Measurements from ENCODE around the gene MARCHF10. TPM values are rescaled to one million over a fixed set of nuclear protein-coding genes. Genes with fewer than 3 reads are reported as not detected.
"Not testable (repeated sequence)": the region's sequence is repeated elsewhere in the genome, so short reads cannot be mapped to it uniquely, and the experiment has no call there.

Gene MARCHF10
- total RNA-seq, 2 donors from 2014 or later = 0.26 to 0.80 TPM

GRCh38 chr17:62791767-62792446 is 16.2 kb downstream of the MARCHF10 start:
- ATAC-seq = no peak
- DNase-seq = no peak
- H3K27me3 Mint-ChIP-seq = peaks cover 19% of the 10 kb centered on the region
- no peak overlapping the region for H3K4me3 Mint-ChIP-seq
- H3K27ac Mint-ChIP-seq = no peak overlapping the region
- no peaks in the 10 kb centered on the region for H3K9me3 ChIP-seq (ENCODE audit: control insufficient read depth, low read length, poor library complexity, severe bottlenecking)
- H3K36me3 Mint-ChIP-seq (ENCODE audit: low read depth) = peaks cover 2% of the 10 kb centered on the region
- peaks cover 12% of the 10 kb centered on the region for H3K4me1 Mint-ChIP-seq

GRCh38 chr17:62791235-62791734 is 16.8 kb downstream of the MARCHF10 start:
- peaks cover 12% of the 10 kb centered on the region for H3K4me1 Mint-ChIP-seq
- H3K27ac Mint-ChIP-seq = peak overlapping the region; percentile 54
- no peak for DNase-seq
- no peak overlapping the region for H3K4me3 Mint-ChIP-seq
- H3K27me3 Mint-ChIP-seq = peaks cover 16% of the 10 kb centered on the region
- no peak for ATAC-seq
- no peaks in the 10 kb centered on the region for H3K9me3 ChIP-seq (ENCODE audit: control insufficient read depth, low read length, poor library complexity, severe bottlenecking)
- H3K36me3 Mint-ChIP-seq (ENCODE audit: low read depth) = peaks cover 2% of the 10 kb centered on the region

GRCh38 chr17:62790564-62790986 is 17.5 kb downstream of the MARCHF10 start:
- peaks cover 16% of the 10 kb centered on the region for H3K27me3 Mint-ChIP-seq
- peak overlapping the region; percentile 54 for H3K27ac Mint-ChIP-seq
- H3K4me1 Mint-ChIP-seq = peaks cover 12% of the 10 kb centered on the region
- peaks cover 2% of the 10 kb centered on the region for H3K36me3 Mint-ChIP-seq (ENCODE audit: low read depth)
- ATAC-seq (no peak), DNase-seq (no peak)
- no peaks in the 10 kb centered on the region for H3K9me3 ChIP-seq (ENCODE audit: control insufficient read depth, low read length, poor library complexity, severe bottlenecking)
- no peak overlapping the region for H3K4me3 Mint-ChIP-seq

- Mint-ChIP-seq H3K4me3 (no peak overlapping the region), H3K36me3 (ENCODE audit: low read depth) (peaks cover 2% of the 10 kb centered on the region), H3K27ac (no peak overlapping the region), H3K27me3 (peaks cover 12% of the 10 kb centered on the region), H3K4me1 (peaks cover 2% of the 10 kb centered on the region)
- no peaks in the 10 kb centered on the region for H3K9me3 ChIP-seq (ENCODE audit: control insufficient read depth, low read length, poor library complexity, severe bottlenecking)
- DNase-seq (no peak), ATAC-seq (no peak)
Observed at GRCh38 chr17:62787366-62787765, 20.7 kb downstream of the MARCHF10 start.

- H3K4me1 Mint-ChIP-seq = peaks cover 2% of the 10 kb centered on the region
- peaks cover 2% of the 10 kb centered on the region for H3K36me3 Mint-ChIP-seq (ENCODE audit: low read depth)
- H3K4me3 Mint-ChIP-seq = no peak overlapping the region
- H3K27me3 Mint-ChIP-seq = peaks cover 12% of the 10 kb centered on the region
- H3K9me3 ChIP-seq (ENCODE audit: control insufficient read depth, low read length, poor library complexity, severe bottlenecking) = no peaks in the 10 kb centered on the region
- DNase-seq (no peak), ATAC-seq (no peak)
- no peak overlapping the region for H3K27ac Mint-ChIP-seq
Observed at GRCh38 chr17:62786646-62787045, 21.5 kb downstream of the MARCHF10 start.

- H3K9me3 ChIP-seq (ENCODE audit: control insufficient read depth, low read length, poor library complexity, severe bottlenecking); DNase-seq; H3K4me3 Mint-ChIP-seq; H3K36me3 Mint-ChIP-seq (ENCODE audit: low read depth); H3K4me1 Mint-ChIP-seq; H3K27ac Mint-ChIP-seq; ATAC-seq: not testable (repeated sequence)
- H3K27me3 Mint-ChIP-seq = peaks cover 12% of the 10 kb centered on the region
Observed at GRCh38 chr17:62785983-62786382, 22.1 kb downstream of the MARCHF10 start.

GRCh38 chr17:62782730-62783270 is 25.3 kb downstream of the MARCHF10 start:
- Mint-ChIP-seq H3K4me1 (no peaks in the 10 kb centered on the region), H3K36me3 (ENCODE audit: low read depth) (peaks cover 2% of the 10 kb centered on the region), H3K27me3 (peaks cover 20% of the 10 kb centered on the region), H3K4me3 (no peak overlapping the region), H3K27ac (no peak overlapping the region)
- no peaks in the 10 kb centered on the region for H3K9me3 ChIP-seq (ENCODE audit: control insufficient read depth, low read length, poor library complexity, severe bottlenecking)
- ATAC-seq (no peak), DNase-seq (no peak)

GRCh38 chr17:62781831-62782251 is 26.3 kb downstream of the MARCHF10 start:
- H3K4me1 Mint-ChIP-seq = no peaks in the 10 kb centered on the region
- peaks cover 2% of the 10 kb centered on the region for H3K36me3 Mint-ChIP-seq (ENCODE audit: low read depth)
- DNase-seq = no peak
- no peaks in the 10 kb centered on the region for H3K9me3 ChIP-seq (ENCODE audit: control insufficient read depth, low read length, poor library complexity, severe bottlenecking)
- H3K27ac Mint-ChIP-seq = no peak overlapping the region
- peaks cover 19% of the 10 kb centered on the region for H3K27me3 Mint-ChIP-seq
- H3K4me3 Mint-ChIP-seq = no peak overlapping the region
- no peak for ATAC-seq

- H3K9me3 ChIP-seq (ENCODE audit: control insufficient read depth, low read length, poor library complexity, severe bottlenecking) = no peaks in the 10 kb centered on the region
- DNase-seq = no peak
- Mint-ChIP-seq H3K36me3 (ENCODE audit: low read depth) (peaks cover 2% of the 10 kb centered on the region), H3K4me3 (no peak overlapping the region), H3K4me1 (no peaks in the 10 kb centered on the region), H3K27me3 (peaks cover 22% of the 10 kb centered on the region), H3K27ac (no peak overlapping the region)
- no peak for ATAC-seq
Observed at GRCh38 chr17:62781356-62781755, 26.8 kb downstream of the MARCHF10 start.

- H3K36me3 Mint-ChIP-seq (ENCODE audit: low read depth) = peaks cover 2% of the 10 kb centered on the region
- peaks cover 25% of the 10 kb centered on the region for H3K27me3 Mint-ChIP-seq
- H3K9me3 ChIP-seq (ENCODE audit: control insufficient read depth, low read length, poor library complexity, severe bottlenecking) = no peaks in the 10 kb centered on the region
- ATAC-seq (no peak), DNase-seq (no peak)
- no peak overlapping the region for H3K4me3 Mint-ChIP-seq
- H3K4me1 Mint-ChIP-seq = no peaks in the 10 kb centered on the region
- H3K27ac Mint-ChIP-seq = no peak overlapping the region
Observed at GRCh38 chr17:62780951-62781350, 27.2 kb downstream of the MARCHF10 start.

- H3K36me3 Mint-ChIP-seq (ENCODE audit: low read depth) = peaks cover 2% of the 10 kb centered on the region
- H3K4me3 Mint-ChIP-seq = no peak overlapping the region
- H3K27ac Mint-ChIP-seq = no peak overlapping the region
- DNase-seq (no peak), ATAC-seq (no peak)
- H3K9me3 ChIP-seq (ENCODE audit: control insufficient read depth, low read length, poor library complexity, severe bottlenecking) = no peaks in the 10 kb centered on the region
- no peaks in the 10 kb centered on the region for H3K4me1 Mint-ChIP-seq
- H3K27me3 Mint-ChIP-seq = peaks cover 25% of the 10 kb centered on the region
Observed at GRCh38 chr17:62780269-62780668, 27.8 kb downstream of the MARCHF10 start.

- Mint-ChIP-seq H3K36me3 (ENCODE audit: low read depth) (peaks cover 2% of the 10 kb centered on the region), H3K4me3 (no peak overlapping the region), H3K4me1 (no peaks in the 10 kb centered on the region), H3K27me3 (peaks cover 27% of the 10 kb centered on the region), H3K27ac (no peak overlapping the region)
- no peaks in the 10 kb centered on the region for H3K9me3 ChIP-seq (ENCODE audit: control insufficient read depth, low read length, poor library complexity, severe bottlenecking)
- DNase-seq (peak in 1 of 3 donors; percentile 45), ATAC-seq (no peak)
Observed at GRCh38 chr17:62778990-62779681, 29.0 kb downstream of the MARCHF10 start.

- DNase-seq = no peak
Observed at GRCh38 chr17:62775876-62776275, 32.2 kb downstream of the MARCHF10 start.

More at GRCh38 chr17:62775876-62776275, 32.2 kb downstream of the MARCHF10 start:
- H3K4me1 Mint-ChIP-seq = no peaks in the 10 kb centered on the region
- peaks cover 41% of the 10 kb centered on the region for H3K27me3 Mint-ChIP-seq
- no peak overlapping the region for H3K4me3 Mint-ChIP-seq
- peaks cover 11% of the 10 kb centered on the region for H3K36me3 Mint-ChIP-seq (ENCODE audit: low read depth)
- H3K9me3 ChIP-seq (ENCODE audit: control insufficient read depth, low read length, poor library complexity, severe bottlenecking) = no peaks in the 10 kb centered on the region
- H3K27ac Mint-ChIP-seq = no peak overlapping the region
- no peak for ATAC-seq
